ENCODE data around the gene STXBP4.

DNA sequence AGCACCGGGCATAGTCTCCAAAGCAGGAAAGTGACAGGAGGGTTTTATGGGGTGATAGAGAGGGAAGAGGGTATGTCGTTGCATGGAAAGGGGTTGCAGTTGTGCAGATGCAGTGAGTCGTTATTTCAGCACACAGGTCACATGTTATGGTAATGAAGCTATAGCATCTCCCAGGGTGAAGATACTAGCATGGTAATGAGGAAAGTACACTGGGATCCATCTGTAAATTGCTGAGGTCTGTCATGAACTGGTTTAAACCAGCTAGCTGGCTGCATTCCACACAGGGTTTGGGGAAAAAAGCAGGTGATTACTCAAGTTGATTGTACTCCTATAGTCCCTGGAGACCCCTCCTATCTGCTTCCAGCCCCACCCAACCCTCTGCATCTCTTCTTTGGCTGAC lies 11.8 kb upstream of the STXBP4 start:
- TF ChIP-seq, protein P1, sequence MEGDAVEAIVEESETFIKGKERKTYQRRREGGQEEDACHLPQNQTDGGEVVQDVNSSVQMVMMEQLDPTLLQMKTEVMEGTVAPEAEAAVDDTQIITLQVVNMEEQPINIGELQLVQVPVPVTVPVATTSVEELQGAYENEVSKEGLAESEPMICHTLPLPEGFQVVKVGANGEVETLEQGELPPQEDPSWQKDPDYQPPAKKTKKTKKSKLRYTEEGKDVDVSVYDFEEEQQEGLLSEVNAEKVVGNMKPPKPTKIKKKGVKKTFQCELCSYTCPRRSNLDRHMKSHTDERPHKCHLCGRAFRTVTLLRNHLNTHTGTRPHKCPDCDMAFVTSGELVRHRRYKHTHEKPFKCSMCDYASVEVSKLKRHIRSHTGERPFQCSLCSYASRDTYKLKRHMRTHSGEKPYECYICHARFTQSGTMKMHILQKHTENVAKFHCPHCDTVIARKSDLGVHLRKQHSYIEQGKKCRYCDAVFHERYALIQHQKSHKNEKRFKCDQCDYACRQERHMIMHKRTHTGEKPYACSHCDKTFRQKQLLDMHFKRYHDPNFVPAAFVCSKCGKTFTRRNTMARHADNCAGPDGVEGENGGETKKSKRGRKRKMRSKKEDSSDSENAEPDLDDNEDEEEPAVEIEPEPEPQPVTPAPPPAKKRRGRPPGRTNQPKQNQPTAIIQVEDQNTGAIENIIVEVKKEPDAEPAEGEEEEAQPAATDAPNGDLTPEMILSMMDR (IDR thresholded peaks at IDR 0.05): no peak
- TF ChIP-seq ZFX (IDR thresholded peaks at IDR 0.05; ENCODE audit: borderline replicate concordance): no peak
